ENCODE results near the gene GANAB. TPM values are rescaled to one million over a fixed set of nuclear protein-coding genes. Genes with fewer than 3 reads are reported as not detected.
"Not testable (repeated sequence)": the region's sequence is repeated elsewhere in the genome, so short reads cannot be mapped to it uniquely, and the experiment has no call there.

The GANAB gene
- total RNA-seq, 1 donor: 50.1 TPM

DNA sequence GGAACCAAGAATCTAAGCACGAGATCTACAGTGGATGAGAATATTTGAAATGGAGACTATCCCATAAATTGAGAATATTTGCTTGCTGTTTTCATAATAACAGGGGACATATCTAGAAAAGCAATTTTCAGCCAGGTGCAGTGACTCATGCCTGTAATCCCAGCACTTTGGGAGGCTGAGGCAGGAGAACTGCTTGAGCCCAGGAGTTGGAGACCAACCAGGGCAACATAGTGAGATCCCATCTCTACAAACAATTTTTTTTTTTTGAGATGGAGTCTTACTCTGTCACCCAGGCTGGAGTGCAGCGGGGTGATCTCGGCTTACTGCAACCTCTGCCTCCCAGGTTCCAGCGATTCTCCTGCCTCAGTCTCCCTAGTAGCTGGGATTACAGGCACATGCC, 64.7 kb downstream of the GANAB start:
- not testable (repeated sequence) for H3K27me3 ChIP-seq (ENCODE audit: insufficient read depth, low read length); H3K4me3 ChIP-seq (ENCODE audit: low read length); H3K4me1 ChIP-seq (ENCODE audit: insufficient read depth, low read length); H3K9me3 ChIP-seq (ENCODE audit: low read depth, low read length)

DNA sequence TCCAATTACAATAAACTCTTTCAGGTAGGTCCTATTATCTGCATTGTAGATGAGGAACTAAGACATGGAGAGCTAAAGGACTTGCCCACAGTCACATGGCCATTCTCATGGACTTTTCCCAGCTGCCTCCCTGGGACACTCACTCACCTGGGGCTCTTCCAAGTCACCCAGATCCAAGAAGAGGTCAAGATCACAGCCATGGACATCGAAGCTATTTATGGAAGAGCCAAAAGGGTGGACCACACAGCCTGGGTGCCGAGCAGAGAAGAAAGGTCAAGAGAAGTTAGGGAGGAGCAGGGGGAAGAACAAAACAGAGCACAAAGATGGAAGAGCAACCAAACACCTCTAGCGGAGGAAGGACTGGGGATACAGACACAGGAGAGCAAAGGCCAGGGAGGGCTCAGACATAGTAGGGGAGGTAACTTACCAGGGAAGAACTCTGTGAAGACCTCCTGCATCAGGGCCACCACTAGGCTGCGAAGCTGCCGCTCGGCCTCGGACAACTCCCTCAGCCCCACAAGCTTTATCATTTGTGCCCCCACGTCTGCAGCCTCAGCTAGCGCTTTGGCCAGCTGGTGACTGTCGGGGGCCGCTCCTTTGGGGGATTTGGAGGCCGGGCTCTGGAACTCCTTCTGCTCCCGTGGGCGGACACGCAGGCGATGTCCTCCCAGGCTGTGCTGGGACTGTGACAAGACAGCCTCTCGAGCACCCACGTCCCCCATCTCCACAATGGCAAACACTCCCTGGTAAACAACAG, 65.3 kb downstream of the GANAB start:
- Histone ChIP-seq H3K4me3 (ENCODE audit: low read length) (no peak overlapping the region), H3K9me3 (ENCODE audit: low read depth, low read length) (no peaks in the 10 kb centered on the region), H3K27me3 (ENCODE audit: insufficient read depth, low read length) (no peaks in the 10 kb centered on the region), H3K4me1 (ENCODE audit: insufficient read depth, low read length) (no peaks in the 10 kb centered on the region)

DNA sequence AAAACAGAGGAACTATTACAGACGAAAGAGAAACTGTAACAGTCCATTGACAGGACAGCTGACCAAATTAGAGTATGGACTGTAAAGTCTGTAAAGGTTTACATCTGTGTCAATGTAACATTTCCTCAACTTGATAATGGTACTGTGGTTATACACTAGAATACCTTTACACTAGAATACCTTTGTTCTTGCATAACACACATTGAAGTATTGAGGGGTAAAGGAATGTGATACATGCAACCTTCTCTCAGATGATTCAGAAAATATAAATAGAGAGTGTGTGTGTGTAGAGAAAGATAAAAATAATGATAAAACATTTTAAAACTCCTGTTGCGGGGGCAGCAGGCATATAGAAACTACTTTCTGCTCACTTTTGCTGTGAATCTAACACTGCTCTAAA, 67.2 kb downstream of the GANAB start:
- H3K9me3 ChIP-seq (ENCODE audit: low read depth, low read length): no peaks in the 10 kb centered on the region
- H3K4me3 ChIP-seq (ENCODE audit: low read length): no peak overlapping the region
- no peaks in the 10 kb centered on the region for H3K27me3 ChIP-seq (ENCODE audit: insufficient read depth, low read length)
- H3K4me1 ChIP-seq (ENCODE audit: insufficient read depth, low read length): peaks cover 14% of the 10 kb centered on the region

DNA sequence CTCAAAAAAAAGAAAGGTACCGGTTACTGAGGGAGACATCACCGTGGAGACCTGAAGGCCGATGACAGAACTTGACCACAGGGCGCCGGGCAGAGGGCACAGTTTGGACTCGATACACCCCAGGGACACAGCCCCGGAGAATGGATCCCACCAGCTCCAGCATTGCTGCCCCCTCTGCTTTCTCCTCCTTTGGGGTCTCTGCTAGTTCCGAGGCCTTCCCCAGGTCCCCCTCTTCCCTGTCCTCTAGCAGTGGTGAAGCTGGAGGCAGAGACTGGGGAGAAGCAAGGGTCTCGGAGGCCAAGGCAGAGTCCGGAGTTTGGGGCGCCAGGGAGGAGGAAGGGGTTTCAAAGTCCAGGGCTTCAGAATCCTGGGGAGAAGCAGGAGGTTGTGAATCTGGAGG, 67.9 kb downstream of the GANAB start:
- Histone ChIP-seq H3K4me3 (ENCODE audit: low read length) (no peak overlapping the region), H3K27me3 (ENCODE audit: insufficient read depth, low read length) (no peaks in the 10 kb centered on the region), H3K4me1 (ENCODE audit: insufficient read depth, low read length) (peaks cover 14% of the 10 kb centered on the region), H3K9me3 (ENCODE audit: low read depth, low read length) (no peaks in the 10 kb centered on the region)

DNA sequence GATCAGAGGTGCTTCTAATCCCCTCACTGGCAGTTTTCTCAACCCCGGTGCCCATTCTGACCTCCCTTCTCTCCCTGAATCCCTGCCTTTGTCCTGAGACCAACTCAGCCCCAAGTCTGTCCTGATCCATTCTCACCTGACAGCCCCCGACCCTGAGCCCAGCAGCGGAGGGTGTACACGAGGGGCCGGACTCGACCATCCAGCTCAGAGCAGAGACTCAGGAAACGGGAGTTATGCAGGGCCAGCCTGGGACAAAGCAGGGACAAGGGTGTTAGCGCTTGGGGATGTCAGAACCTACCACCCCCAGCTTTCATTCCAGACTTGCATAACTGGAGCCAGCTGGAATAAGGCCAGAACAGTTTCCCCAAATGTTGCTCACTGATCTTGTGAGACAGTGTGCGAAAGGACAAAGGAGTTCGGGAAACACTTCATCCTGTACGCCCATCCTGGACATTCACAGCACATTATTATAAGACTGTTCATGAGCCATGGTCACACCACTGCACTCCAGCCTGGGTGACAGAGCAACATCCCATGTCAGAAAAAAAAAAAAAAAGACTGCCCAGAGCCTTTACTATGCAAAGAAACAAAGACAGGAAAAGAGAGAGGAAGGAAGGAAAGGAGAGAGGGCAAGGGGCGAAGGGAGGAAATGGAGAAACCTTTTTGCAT, 69.2 kb downstream of the GANAB start:
- no peaks in the 10 kb centered on the region for H3K9me3 ChIP-seq (ENCODE audit: low read depth, low read length)
- no peak overlapping the region for H3K4me3 ChIP-seq (ENCODE audit: low read length)
- H3K27me3 ChIP-seq (ENCODE audit: insufficient read depth, low read length): no peaks in the 10 kb centered on the region
- peaks cover 23% of the 10 kb centered on the region for H3K4me1 ChIP-seq (ENCODE audit: insufficient read depth, low read length)

DNA sequence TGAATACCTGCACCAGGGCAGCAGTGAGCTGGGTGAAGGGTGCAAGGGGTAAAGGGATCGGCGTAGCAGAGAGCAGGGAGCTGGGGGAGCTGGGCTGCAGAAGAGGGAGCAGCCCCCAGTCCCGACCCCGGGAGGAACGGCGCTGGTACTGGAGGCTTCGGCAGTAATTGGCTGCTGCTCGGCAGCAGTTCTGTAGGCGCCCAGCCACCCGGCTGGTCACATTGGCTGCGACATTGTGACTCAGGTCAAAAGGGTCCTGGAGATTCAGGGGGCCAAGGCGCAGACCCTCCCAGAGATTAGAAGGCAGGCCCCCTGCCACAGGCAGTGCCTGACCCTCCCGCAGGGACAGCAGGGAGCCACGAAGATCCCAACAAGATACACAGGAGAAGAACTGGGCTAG, 70.6 kb downstream of the GANAB start:
- Histone ChIP-seq H3K4me1 (ENCODE audit: insufficient read depth, low read length) (peaks cover 23% of the 10 kb centered on the region), H3K27me3 (ENCODE audit: insufficient read depth, low read length) (no peaks in the 10 kb centered on the region), H3K9me3 (ENCODE audit: low read depth, low read length) (no peaks in the 10 kb centered on the region), H3K4me3 (ENCODE audit: low read length) (no peak overlapping the region)

DNA sequence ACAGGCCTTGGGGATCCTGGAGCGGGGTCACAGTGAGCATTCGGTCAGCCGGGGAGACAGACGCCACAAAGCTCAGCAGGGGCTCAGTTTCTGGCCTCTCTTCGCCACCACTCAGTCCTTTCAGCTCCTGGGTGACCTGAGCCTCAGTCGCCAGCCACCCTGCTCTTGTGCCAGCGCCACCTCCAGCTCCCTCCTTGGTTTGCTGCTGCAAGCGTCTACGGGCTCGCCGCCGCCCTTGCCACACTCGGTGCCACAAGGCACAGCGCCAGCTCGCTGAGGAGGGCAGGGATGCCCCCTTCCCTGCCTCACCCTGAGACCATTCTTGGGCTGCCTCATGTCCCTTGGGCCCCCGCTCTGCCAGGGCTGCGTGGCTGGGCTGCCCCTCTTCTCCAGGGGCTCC, 71.3 kb downstream of the GANAB start:
- Histone ChIP-seq H3K4me1 (ENCODE audit: insufficient read depth, low read length) (peaks cover 27% of the 10 kb centered on the region), H3K4me3 (ENCODE audit: low read length) (no peak overlapping the region), H3K9me3 (ENCODE audit: low read depth, low read length) (no peaks in the 10 kb centered on the region), H3K27me3 (ENCODE audit: insufficient read depth, low read length) (no peaks in the 10 kb centered on the region)

Other genes with a start within 250 kb of the GANAB start
- gene SCGB1A1, start 227.6 kb downstream of the GANAB start, total RNA-seq: not detected
- gene AHNAK, start 99.8 kb downstream of the GANAB start, total RNA-seq: 281 TPM
- 2,066 TPM for gene EEF1G, start 72.7 kb downstream of the GANAB start, total RNA-seq
- 3.3 TPM for gene TUT1, start 55.1 kb downstream of the GANAB start, total RNA-seq
- gene MTA2, start 44.7 kb downstream of the GANAB start, total RNA-seq: 102 TPM
- gene EML3, start 33.8 kb downstream of the GANAB start, total RNA-seq: 32.2 TPM
- 1.3 TPM for gene ROM1, start 33.4 kb downstream of the GANAB start, total RNA-seq
- 15.7 TPM for gene B3GAT3, start 24.6 kb downstream of the GANAB start, total RNA-seq
- gene INTS5, start 6.7 kb upstream of the GANAB start, total RNA-seq: 12.4 TPM
- 4.9 TPM for gene C11orf98, start 18.6 kb upstream of the GANAB start, total RNA-seq
- 58.0 TPM for gene CSKMT, start 18.7 kb upstream of the GANAB start, total RNA-seq
- 1.3 TPM for gene UQCC3, start 25.1 kb upstream of the GANAB start, total RNA-seq
- 5.9 TPM for gene LBHD1, start 25.7 kb upstream of the GANAB start, total RNA-seq
- 136 TPM for gene UBXN1, start 32.5 kb upstream of the GANAB start, total RNA-seq
- not detected for gene LRRN4CL, start 42.9 kb upstream of the GANAB start, total RNA-seq
- gene BSCL2, start 60.8 kb upstream of the GANAB start, total RNA-seq: 14.9 TPM
- not detected for gene GNG3, start 61.1 kb upstream of the GANAB start, total RNA-seq
- gene HNRNPUL2, start 80.8 kb upstream of the GANAB start, total RNA-seq: 13.3 TPM
- 7.5 TPM for gene TTC9C, start 81.9 kb upstream of the GANAB start, total RNA-seq
- 5.7 TPM for gene ZBTB3, start 107.5 kb upstream of the GANAB start, total RNA-seq
- 32.0 TPM for gene POLR2G, start 115.0 kb upstream of the GANAB start, total RNA-seq
- gene TAF6L, start 124.8 kb upstream of the GANAB start, total RNA-seq: 7.3 TPM
- 25.8 TPM for gene TMEM179B, start 140.8 kb upstream of the GANAB start, total RNA-seq
- gene TMEM223, start 145.4 kb upstream of the GANAB start, total RNA-seq: 8.5 TPM
- 169 TPM for gene NXF1, start 158.8 kb upstream of the GANAB start, total RNA-seq
- gene STX5, start 185.4 kb upstream of the GANAB start, total RNA-seq: 48.2 TPM
- 2.4 TPM for gene TEX54, start 186.2 kb upstream of the GANAB start, total RNA-seq
- gene WDR74, start 193.0 kb upstream of the GANAB start, total RNA-seq: 143 TPM
- 125 TPM for gene SLC3A2, start 234.3 kb upstream of the GANAB start, total RNA-seq